ACHN (cell line): ENCODE results near the gene SULF2.

Source experiments
- DNase-seq: peaks from one replicate; pipeline ENCODE4 v3.0.0-alpha.2; 2015
- in situ Hi-C: cut with HindIII; loops from 2 replicates; pipeline ENCODE4 v1.10.0; 2017; ENCODE audit warnings: low sequenced_read_pairs, low pct_ligation_motif_present, low pct_unique_long_range_greater_than_20kb

Gene SULF2

GRCh38 chr20:47668313-47669151 lies 116.7 kb downstream of the SULF2 start:
- in situ Hi-C loops, result no loop called here
- DNase-seq, result no peak

DNA sequence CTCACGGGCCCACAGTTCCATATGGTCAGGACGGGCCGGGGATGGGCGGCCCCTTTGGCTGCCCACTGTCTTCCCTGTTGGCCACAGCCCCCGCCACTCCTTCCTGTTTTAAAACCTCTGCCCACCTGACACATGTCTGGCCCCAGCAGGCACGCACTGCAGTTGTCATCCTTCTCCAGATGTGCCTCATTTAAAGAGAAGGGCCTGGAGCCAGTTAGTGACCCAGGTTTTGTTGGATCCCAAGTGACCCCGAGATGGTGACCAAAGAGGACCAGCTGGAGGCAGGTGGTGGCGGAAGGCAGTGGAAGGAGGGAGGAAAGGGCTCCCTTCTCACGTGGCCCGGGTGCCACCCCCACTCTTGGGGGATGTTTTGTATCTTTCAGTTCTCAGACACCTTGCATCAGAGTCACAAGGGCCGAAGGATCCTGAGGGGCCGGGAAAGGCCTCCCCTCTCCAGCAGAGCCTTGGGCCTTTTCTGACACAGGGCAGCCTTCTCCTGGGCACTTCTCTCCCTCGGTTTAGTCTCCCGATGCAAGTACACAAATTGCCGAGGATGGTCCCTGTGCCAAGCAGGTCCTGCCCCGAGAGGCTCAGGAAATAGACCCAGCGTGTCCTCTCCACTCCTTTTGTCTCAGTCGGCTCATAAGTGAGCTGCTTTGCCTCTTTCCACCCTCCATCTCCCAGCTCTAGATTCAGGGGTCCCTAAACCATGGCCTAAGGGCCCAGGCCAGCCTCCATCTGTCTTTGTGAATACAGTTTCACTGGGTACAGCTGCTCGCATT lies 117.6 kb downstream of the SULF2 start:
- in situ Hi-C loops, result no loop called here
- no peak for DNase-seq

GRCh38 chr20:47667086-47667485 lies 118.2 kb downstream of the SULF2 start:
- in situ Hi-C loops, result no loop called here
- DNase-seq, result no peak

GRCh38 chr20:47666304-47666703 lies 119.0 kb downstream of the SULF2 start:
- in situ Hi-C loops, result no loop called here
- DNase-seq, result no peak

DNA sequence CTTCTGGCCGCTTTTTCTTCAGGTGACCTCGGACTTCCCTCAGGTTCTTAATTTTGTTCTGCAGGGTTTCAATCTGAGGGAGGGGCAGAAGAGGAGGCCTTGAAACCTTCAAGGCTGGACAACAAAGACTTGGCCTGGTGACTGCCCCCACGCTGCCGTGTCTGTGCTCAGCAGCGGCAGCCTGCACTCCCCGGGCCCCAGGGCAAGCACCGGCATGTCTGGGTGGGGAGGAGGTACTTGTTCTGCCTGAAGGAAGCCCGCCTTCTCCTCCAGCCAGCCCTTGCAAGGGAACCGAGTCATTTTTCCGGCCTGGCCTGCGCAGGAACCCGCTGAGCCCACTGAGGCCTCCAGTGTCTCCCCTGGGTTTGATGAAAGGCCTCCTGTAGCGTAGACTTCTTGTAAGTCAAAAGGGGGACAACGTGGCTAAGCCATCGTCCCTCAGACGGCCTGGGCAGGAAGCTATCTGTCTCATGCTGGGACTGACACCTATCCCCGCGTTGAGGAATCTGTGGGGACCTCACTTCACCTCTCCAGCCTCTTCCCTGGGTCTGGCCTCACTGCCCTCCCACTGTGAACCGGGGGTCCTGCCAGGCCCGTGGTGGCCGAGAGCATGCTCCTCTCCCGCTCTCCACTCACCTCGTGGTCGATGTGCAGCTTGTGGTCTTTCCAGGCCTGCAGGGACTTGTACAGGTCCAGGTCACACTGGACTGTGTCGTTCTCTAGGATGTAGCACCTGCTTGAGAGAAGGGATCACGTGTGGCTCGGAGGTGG lies 119.9 kb downstream of the SULF2 start:
- DNase-seq, result no peak
- in situ Hi-C loops, result no loop called here

DNA sequence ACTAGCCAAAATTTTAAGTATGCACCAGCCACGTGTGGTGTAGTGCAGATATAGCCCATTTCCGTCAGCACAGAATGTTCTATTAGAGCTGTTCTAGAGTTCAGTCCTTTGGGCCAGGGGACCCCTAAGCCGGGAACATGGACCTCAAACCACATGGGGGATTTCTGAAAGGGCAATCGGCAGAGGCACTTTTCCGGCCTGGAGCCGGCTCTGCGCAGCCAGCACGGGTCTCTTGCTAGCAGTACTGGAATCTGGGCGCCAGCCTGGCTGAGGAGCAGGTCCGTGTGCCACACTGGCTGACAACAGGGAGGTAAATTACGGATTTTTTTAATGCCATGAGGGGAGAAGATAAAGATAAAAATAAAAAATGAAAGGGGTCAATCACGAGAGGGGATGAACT lies 120.5 kb downstream of the SULF2 start:
- no peak for DNase-seq
- in situ Hi-C loops, result no loop called here

- DNase-seq, result no peak
- in situ Hi-C loops, result no loop called here
Measured at GRCh38 chr20:47664068-47664437, 121.2 kb downstream of the SULF2 start.

- DNase-seq, result peak; percentile 64
- in situ Hi-C loops, result no loop called here
Measured at GRCh38 chr20:47663354-47664067, 121.8 kb downstream of the SULF2 start.

- in situ Hi-C loops, result no loop called here
- DNase-seq, result no peak
Measured at GRCh38 chr20:47662483-47663353, 122.6 kb downstream of the SULF2 start.

DNA sequence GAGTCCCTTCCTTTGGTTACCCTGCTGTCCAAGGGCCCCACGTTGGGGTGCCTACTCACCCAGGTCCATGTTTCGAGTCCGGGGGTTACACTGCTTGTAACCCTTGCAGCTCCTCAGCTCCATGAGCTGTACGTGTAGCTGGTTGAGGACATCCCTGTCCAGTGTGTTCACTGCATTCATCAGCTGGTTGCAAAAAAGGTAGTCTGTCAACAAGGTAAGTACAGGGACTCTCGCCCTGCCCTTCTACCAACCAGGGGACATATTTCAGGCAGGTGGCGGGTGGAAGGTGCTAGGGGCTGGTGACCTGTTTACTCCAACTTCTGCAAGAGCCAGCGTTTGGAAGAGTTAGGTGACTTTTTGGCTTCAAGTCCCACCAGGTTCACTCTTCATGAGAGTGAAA lies 123.6 kb downstream of the SULF2 start:
- no peak for DNase-seq
- in situ Hi-C loops, result no loop called here

DNA sequence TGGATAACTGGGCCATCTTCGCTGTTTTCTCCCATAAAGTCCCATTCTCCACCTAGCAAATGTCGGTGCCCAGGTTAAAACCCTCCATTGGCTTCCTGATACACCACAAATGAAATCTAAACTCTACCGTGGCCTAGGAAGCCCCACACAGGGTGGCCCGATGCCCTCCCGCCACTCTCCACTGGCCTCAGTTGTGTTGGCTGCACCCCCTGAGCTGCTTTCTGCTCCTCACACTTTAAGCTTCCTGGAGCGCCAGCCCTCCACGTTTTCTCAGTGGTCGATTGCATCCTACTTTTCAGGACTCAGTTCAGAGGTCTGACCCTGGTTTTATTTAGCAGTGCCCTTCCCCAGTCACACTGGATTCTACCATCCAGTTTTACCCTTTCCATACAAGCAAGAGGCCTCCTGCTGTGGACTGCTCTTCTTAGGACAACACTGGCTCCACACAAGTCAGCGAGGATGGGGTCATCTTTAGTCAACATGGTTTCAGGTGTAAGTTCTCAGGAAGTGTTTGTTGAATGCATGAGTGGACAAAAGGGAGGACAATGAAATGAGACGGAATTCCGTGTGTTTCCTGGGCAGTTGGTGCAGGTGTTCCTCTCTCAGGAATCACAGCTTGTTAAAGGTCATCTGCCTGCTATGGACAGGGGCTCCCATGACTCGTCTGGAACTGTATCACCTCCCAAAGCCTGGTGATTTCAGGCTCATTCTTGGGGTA lies 124.1 kb downstream of the SULF2 start:
- in situ Hi-C loops, result no loop called here
- DNase-seq, result no peak

GRCh38 chr20:47660602-47660905 lies 124.7 kb downstream of the SULF2 start:
- in situ Hi-C loops, result no loop called here
- no peak for DNase-seq

DNA sequence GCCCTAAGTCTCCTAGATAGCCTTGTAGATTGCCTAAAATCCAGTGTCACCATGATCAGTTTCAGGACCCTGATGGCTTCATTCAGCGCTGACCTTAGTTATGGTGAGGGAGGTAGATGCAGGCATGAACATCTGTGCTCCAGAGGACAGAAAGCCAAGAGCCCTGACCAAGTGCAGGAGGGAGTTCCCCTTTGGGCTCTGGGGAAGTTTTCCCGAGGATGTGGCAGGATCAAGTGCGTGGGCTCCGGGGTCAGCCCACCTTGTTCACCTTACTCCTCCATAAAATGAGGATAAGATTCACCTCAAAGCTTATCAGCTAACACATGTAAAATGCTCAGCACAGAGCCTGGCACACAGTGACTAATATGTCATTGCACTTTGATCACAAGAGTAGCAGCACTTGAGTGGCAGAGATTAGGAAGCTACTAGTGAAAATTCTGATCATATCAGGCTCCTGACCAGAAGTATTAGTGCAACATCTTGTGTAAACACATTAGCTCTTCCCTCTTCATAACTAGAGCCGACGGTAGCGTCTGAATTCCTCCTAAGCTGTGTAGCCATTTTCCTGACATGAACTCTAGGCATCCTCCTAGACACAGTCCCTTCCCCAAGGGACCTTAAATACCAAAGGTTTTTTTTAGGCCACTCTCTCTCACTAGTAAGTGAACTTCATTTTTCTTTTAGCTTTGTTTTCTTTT lies 125.2 kb downstream of the SULF2 start:
- DNase-seq, result no peak
- in situ Hi-C loops, result no loop called here

DNA sequence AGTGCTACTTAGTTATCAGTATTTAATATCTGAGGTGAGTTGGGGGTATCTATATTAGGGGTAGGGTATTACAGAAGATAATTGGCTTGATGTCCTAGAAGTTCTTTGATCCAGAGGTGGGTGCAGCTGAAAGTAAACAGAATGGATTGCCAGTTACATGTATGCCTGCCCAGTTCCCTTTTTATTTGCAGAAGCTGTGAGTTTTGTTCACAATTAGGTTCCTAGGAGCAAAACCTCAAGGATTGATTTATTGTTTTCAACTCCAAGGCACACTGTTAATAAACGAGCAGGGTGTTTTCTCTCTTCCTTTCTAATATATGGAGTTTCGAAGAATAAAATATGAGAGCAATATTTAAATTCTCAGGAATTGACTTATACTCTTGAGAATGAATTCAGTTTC lies 129.0 kb downstream of the SULF2 start:
- in situ Hi-C loops, result no loop called here
- DNase-seq, result no peak

- no peak for DNase-seq
- in situ Hi-C loops, result no loop called here
Measured at GRCh38 chr20:47655635-47656034, 129.6 kb downstream of the SULF2 start.

- in situ Hi-C loops, result no loop called here
- DNase-seq, result no peak
Measured at GRCh38 chr20:47654370-47654769, 130.9 kb downstream of the SULF2 start.

DNA sequence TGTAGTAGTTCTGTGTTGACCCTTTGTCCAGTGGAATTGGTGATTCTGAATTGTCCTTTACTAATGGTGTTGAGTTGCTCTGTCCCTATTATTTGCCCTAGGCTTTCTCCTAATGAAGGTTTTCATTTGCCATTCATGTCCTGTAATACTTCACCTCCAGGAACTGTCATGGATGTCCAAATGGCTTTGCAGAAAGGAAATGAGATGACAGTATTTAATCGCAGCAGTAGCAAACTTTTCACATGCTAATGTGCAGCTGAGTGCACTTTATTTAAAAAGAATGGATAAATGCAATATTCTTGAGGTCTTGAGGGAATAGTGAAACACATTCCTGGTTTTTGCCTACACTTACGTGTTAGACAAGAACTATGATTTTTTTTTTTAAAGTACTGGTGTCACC lies 131.4 kb downstream of the SULF2 start:
- in situ Hi-C loops, result no loop called here
- no peak for DNase-seq
